Measurements from ENCODE around the gene DOCK2.

Gene DOCK2

DNA sequence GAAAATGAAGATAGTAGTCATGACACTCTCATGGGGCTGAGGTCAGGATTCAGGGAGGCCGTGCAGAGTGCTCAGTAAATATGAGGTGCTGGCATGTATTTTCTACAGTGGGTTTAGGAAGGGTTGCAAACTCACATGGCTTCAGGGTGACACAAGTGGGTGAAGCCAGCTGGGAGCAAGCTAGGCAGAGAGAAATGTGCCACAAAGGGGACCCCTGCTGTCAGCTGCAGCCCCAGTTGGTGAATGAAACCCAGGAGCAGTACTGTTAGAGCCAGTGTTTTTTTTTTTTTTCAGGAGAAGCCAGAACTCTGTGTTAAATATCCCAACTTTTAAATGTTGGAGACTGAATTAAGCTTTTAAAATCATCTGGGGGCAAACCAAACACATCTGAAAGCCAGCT lies 267.9 kb downstream of the DOCK2 start:
- DNase-seq (ENCODE audit: low read depth): no peak

DNA sequence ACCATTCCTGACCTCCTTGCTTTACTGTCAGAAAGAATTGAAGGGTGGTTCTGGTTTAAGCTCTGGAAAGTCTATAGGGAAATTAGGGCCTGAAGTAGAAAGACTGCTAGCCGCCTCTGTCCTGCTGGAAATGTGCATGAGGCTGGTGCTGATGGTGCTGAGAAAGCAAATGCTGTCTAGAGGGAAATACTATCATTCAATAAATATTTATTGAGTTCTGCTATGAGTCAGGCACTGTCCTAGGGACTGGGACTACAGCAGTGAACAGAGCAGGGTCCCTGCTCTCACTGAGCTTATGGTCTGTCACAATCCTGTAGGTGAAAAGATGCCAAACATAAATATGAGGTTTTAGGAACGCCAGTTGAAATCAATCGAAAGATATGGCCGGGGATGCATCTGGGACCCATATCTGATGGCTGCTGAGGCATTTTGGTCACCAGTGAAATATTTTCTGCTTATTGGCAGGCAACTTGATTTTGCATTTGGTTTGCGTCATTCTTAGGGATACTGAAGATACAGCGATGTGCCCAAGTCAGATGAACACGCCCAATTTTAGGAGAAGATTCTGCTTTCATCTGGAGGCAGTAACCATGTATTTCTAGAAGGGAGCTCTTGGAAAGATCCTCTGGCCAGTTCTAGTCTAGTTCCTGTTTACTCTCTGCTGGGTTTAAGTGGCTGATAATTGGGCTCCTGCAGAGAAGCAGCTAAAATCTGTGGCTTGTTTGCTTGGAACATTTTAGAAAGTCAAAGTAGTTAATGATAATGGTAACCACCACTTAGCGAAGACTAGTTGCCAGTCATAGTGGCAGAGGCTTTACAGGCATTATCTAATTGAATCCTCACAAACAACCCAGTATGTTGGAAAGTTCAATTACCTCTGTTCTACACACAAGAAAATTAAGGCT lies 269.9 kb downstream of the DOCK2 start:
- no peak for DNase-seq (ENCODE audit: low read depth)

DNA sequence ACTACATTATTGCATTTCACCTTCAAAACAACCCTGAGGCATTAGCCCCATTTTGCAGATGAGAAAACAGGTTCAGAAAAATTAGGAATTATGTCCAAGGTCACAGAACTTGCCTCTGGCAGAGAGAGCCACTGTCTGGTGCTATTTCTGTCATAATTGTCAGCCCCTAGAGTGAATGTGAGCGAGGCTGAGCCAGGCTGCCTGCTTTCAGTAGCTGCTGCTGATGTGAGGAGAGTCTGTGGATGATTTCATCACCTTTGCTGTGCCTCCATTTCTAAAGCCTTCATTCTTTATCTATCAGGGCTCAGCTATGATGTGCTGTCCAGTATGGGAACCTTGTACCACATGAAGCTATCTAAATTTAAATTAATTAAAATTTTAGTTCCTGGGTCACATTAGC lies 271.8 kb downstream of the DOCK2 start:
- DNase-seq (ENCODE audit: low read depth): no peak

DNA sequence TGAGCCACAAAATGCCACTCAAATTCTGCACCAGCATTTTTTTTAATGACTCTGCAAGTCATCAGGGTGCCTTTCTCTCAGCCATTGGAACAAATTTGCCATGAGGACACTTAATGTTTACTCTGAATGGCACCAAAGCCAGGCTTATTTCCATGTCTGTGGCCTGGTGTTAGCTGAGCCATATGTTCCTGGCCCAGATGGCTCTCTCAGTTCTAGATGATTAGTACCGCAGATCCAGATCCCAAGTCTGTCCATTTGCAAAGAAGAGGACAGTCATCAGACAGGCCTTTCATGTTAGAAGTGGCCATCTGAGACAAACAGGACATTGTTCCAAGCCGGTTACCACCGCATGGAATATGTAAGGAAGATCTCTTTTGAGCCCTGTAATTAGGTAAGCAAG lies 272.9 kb downstream of the DOCK2 start:
- no peak for DNase-seq (ENCODE audit: low read depth)

DNA sequence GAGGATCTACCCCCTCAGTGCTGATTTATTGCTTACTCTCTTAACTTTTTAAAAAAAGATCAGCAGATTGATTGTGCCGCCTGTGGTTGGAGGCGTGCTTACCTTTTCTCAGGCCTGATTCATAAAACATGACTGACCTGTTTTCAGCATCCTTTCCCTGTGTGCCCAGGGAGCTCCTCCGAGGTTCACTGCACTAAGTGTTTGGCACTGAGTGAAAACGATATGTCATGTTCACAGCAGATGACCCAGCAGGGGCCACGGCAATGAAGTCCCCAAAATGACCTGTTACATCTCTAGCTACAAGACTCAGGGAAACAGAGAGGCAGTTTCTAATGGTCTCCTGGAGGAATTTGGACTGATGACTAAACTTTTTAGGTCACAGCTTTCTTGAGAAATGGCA lies 273.3 kb downstream of the DOCK2 start:
- DNase-seq (ENCODE audit: low read depth): no peak

DNA sequence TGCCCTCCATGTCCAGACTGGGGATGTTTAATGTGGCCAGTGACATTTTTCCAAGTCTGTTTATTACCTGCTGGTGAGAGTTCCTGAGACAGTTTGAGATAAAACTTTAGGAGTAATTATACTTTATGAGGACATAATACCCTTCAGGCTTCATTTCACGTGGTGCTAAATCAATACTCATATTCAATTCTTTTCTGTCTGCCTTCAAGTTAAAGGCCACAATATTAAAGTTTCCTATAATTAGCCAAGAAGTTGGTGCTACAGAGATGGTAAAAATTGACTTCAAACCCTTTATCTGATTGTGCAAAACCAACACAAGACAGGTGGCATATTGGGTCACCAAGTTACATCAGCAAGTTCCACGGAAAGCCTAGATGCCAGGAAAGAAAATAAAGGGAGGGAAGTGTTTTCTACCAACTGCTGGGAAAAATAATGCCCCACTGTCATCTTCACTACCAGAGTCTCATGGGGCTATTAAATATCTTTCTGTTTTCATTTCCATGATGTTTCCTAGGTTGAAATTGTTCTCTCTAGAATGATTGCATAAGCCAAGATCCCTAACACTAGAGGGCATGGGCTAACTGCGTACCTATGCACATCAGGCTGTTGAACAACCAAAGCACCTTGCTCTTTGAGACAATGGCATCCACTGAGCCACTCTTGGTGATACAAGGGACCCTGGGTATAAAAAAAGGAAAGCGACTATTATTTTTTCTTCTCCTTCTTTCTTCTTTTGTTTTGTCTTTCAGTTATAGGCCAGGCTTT lies 274.6 kb downstream of the DOCK2 start:
- DNase-seq (ENCODE audit: low read depth): no peak

DNA sequence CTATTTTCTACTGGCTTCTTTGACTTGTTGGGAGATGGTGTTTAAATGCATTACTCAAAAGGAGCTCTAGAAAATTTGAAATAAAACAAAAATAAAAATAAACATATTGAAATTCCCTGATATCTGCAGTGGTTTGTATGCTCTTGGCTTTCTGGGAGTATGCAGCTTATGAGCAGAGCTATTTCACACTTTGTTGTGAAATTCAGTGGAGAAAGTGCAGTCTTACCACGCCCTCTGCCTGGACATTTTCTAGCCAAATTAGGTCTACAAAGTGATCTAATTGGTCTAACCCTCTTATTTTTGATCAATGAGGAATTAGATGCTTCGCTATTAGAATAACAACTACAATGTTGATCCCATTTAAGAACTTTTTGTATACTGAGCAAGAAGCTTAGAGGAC lies 276.4 kb downstream of the DOCK2 start:
- DNase-seq (ENCODE audit: low read depth): no peak

DNA sequence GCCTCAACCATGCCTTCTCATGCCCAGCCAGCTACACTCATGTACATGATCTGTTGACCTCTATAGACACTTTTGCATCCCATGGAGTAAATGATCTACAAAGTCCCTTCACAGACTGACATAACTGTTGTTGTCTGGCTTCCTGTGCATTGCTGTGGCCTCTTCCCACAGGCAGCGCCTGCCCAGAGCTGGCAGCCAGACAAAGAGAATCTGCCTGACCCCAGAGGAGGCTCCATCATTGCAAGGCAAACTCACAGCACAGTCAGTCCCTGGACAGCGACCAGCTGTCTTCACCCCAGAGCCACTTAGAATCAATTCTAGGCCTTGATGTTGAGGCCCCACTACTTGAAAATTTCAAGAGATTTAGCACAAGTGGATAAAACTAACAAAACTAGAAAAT lies 277.7 kb downstream of the DOCK2 start:
- DNase-seq (ENCODE audit: low read depth): no peak

DNA sequence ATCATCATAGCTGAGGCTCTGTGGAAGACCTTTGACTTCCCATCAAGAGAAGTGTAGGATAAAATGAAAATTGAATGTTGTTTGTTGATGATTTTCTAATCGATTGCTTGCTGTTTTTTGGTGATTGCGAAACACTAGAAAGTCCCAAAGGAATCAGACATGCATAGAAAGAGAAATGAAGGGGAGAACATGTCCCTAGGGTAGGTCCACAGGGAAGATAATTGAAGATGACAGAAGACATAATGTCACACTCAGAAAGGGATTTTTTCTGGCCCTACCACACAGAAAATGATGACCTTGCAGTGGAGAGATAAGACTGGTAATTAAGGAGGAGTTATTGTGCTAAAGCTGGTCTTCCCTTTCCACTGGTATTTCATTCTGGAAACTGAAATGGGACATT lies 280.4 kb downstream of the DOCK2 start:
- DNase-seq (ENCODE audit: low read depth): no peak

DNA sequence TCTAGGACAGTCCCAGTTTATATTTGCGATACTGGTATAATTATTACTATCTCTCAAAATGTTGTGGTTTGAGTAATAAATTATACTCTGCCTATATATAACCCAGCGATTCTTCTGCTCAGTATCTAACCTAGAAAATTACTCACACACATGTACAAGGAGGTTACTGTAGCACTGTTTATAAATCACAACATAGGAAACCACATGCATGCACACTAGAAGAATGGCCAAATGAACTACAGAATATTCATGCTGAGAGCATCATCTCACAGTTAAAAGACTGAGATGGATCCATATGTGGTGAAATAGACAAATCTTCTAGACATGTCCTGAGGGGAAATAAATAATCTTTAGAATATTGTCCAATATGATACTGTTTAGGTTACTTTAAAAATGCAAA lies 281.2 kb downstream of the DOCK2 start:
- DNase-seq (ENCODE audit: low read depth): no peak

DNA sequence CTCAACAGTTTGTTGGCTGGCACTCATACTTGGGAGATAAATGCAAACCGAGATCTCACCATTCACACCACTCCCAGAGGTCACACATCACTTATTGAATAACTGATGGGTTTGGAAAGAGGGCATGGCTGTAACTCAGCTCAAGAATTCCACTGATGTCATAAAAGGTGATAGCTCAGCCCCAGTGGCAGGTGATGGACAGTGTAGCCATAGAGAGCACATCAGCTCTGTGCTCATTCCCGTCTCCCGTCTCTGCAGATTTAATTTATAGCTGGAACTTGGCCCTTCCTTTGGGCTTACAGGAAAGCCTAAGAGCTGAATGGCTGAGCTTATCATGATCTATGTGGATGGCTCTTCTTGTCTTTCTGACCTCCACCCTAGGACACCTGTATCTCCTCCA lies 283.4 kb downstream of the DOCK2 start:
- DNase-seq (ENCODE audit: low read depth): no peak

DNA sequence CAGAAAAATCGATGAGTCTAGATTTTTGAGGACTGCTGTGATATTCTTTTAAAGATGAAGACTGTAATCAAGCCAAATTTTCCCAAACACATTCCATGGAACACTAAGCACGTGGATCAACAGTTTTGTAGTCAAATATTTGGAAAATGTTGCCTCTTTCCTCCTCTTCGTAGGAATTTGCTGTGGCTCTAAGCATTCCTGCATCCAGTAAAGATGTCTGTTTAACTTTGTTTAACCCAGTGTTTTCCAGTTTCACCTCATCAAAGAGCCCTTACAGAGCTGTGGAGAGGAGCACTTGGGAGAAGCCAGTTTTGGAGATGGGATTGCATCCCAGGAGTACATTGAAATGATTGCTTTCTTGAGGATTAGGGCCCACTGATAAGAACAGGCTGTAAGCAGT lies 284.3 kb downstream of the DOCK2 start:
- no peak for DNase-seq (ENCODE audit: low read depth)

DNA sequence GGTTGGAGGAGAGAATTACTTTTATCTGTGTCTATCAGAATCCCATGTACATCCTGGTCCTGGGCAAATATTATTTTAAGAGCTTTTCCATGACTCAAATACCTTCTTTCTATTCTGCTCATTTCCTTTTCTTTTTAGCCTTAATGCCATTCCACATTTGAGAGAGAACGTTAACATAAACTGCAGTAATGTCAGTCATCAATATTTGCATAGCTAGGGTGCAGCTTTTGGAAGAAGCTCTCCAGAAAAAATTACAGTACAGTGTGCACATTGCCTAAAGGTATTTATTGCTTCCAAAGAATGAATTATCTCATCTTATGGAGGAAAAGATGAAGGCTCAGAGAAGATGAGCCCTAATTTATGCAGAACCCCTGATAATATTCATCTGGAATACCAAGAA lies 284.9 kb downstream of the DOCK2 start:
- no peak for DNase-seq (ENCODE audit: low read depth)

DNA sequence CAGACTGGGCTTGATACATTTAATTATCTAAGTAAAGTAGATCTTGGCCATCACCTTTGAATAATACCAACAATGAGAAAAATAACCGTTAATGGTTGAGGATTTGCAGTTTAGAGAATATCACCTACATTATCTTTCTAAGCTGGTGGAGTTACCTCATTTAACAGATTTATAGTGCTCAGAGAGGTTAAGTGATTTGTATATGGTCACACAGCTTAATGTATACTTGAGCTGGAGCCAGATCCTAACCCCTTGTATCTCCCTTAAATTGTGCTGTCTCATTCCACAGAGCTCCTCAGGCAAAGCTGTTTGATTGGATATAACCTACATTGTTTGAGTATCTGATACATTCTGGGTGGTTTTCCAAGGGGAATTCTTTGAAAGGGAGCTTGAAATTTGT lies 285.4 kb downstream of the DOCK2 start:
- no peak for DNase-seq (ENCODE audit: low read depth)

DNA sequence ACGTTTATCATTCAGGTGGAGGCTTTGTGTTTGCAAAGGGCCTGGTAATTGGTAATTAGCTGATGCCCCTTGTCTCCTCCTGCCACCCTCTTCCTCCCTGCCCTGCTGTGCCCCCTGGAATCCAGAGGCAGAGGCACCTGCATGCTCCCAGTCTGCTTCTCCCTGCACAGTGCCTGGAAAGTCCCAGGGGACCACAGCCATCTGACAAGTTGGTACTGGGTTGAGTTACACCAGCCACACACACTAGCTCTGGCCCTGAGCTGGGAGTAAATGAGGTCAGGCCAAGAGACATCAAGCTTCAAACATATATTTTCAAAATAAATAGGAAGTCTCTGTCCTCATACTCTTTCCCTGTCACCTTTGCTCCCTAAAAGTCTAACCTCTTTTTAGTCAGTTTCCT lies 286.9 kb downstream of the DOCK2 start:
- DNase-seq (ENCODE audit: low read depth): no peak

DNA sequence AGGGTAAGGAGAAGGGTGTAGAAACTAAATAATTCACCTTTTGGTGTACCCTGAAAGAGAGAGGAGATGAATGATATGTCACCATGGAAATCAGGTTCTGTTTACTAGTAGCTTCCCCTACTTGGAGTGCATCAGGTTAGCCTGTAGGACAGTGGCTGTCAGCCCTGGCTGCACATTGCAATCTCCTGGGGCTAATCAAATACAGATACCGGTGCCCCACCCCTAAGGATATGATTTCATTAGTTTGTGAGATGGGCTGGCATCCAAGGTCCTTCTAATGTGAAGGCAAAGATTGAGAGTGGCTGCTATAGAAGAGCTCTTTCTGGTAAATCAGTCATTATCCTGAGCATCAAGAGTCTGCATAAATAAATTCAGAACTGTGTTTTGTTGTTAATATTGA lies 296.1 kb downstream of the DOCK2 start:
- no peak for DNase-seq (ENCODE audit: low read depth)

DNA sequence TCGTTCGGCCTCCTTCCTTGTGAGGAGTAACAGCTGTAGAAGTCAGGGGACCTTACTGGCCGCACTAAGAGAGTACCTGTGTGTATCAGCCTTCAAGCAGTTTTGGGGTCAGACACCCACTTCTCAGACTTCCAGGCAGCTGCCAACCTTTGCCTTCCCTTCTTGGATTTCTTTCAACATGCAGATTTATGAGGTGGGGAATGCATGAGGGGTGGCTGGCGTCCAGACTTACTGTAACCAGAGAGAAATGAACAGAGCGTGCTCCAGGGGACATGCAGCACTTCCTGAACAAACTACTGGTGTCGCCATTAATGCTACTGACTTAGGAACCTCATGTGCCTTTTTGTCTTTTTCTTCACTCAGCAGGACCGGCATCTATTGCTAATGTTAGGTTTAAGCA lies 296.5 kb downstream of the DOCK2 start:
- DNase-seq (ENCODE audit: low read depth): no peak

DNA sequence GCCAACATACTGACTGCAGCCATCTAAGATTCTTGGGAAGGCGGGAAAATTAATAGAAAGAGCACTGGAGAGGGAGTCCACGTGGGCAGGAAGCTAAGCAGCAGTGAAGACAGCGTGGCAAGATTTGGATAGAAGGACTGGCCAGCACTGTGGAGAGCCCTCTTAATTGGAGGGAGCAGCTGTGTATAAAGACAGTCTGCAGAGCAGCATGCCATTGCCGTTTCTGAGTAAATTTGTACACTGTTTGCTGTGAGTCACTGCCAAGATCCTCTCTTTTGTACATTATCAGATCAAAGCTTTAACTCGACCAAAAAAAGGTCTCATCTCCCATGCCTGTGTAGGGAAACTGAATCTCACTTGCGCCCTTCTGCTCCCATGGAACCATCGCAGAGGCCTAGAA lies 297.9 kb downstream of the DOCK2 start:
- DNase-seq (ENCODE audit: low read depth): no peak

DNA sequence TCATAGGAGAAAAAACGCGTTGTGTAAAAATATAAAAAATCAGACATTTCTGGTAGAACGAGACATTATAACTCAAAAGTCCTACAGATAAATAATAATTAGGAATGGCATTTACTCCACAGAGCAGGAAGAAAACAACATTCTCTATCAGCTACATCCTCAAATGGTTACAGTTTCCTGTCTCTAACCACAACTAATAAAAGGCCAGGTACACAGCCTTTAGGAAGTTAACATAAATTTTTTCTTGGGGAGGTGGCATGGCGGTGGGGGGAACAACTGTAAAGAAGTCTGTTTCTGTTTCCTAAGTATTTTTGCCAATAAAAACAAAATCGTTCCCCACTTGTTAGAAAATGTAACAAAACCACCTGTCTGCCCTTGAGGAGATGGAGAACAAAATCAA lies 298.7 kb downstream of the DOCK2 start:
- DNase-seq (ENCODE audit: low read depth): no peak

DNA sequence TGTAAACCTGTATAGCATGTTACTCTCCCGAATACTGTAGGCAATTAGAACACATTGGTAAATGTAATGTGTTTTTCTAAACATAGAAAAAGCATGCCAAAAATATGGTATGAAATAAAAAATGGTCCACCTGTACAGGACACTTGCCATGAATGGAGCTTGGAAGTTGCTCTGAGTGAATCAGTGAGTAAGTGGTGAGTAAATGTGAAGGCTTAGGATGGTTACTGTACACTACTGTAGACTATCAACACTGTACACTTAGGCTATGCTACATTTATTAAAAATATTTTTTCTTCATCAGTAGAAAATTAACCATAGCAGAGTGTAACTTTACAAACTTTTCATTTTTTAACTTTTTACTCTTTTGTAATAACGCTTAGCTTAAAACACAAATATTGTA lies 301.4 kb downstream of the DOCK2 start:
- no peak for DNase-seq (ENCODE audit: low read depth)

DNA sequence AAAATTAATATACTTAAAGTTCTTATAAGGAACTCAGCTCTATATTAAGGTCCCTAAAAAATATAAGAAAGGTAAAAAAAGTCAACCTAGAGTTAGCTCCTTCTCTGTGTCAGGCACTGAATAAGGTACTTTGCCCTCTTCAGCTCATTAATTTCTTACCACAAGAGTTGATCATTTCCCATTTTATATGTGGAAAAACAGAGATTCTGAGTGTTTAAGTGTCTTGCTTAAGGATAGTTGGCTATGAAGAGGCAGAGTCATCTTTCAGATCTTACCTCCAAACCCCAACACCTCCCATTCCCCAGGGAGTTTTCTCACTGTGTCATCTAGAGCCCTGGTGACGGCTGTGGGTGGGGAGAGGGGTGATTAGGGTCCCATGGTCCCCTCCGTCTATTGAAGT lies 302.7 kb downstream of the DOCK2 start:
- no peak for DNase-seq (ENCODE audit: low read depth)

DNA sequence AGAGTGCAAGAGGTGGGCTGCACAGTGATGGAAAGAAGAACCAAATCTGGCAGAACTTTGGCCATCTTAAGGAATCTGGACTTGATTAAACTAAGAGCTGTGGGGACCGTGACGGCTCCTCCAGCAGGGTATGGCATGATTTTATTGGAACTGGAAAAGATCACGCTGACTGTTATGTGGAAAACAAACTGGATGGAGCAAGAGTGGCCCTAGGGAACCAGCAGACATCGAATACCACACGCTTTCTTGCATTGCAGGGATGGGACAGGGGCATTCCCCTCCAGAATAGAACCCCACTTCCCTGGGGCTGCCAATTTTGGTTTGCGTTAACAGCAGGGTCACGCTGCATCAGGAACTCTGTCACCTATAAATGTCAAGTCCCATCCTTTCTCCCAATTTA lies 304.5 kb downstream of the DOCK2 start:
- DNase-seq (ENCODE audit: low read depth): no peak

DNA sequence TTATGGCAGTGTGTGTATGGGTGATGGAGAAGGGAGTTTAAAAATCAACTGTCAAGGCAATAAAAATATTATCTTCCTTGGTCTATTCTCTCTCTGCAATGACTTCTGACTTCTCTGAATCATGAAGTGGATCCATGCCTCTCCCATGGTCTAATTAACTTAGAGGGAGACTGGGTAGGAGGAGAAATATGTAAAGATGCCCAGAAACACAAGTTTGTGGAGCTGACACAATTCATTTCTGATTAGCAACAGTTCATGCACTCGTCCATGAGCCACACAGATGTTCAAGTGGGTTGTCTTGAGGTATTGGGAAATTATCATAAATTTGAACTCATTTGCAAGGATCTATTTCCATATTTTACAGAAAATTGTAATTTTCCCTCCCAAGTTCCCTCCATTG lies 305.1 kb downstream of the DOCK2 start:
- no peak for DNase-seq (ENCODE audit: low read depth)

DNA sequence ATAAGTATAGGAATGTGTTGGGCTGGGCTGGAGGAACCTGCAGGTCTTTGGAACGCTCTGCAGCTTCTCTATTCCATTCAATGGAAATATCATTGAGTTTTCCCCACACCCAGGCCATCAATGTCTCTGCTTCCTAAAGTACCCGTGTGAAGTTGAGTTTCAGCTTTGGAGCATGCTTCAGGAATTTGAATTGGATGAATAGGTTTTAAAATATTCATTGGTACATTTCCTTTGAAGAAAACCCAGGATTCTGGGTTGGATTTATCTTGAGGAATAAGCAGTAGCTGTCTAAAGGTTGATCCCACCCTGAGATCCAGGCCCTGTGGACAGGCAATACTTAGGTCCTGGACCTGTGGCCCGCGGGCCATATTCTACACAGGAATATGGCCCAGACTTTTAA lies 306.0 kb downstream of the DOCK2 start:
- no peak for DNase-seq (ENCODE audit: low read depth)
